Stomach (tissue), 9 donors: Measurements from ENCODE around the gene CGREF1. TPM values are rescaled to one million over a fixed set of nuclear protein-coding genes. Genes with fewer than 3 reads are reported as not detected.
A peak's percentile ranks its signal among the peaks of the same experiment; 100 is the strongest.

Experiments
- DNase-seq, 2 donors: peaks; one replicate each; pipeline versions ENCODE4 v3.0.0 to v3.0.0-alpha.2; 2013 to 2019
- H3K27ac ChIP-seq, 5 donors: fragments of 200-600 bp in 4 of 5; sonication (generic) in 4 of 5; one replicate each; pipeline ENCODE4 v1.5.1; 2013 to 2019; ENCODE audit warnings: mild to moderate bottlenecking in 1 of 5, moderate library complexity in 1 of 5
- H3K27me3 ChIP-seq, 3 donors: fragments of 200-600 bp; sonication (generic); one replicate each; pipeline ENCODE4 v1.5.1; 2017 to 2019; ENCODE audit warnings: mixed run types in 1 of 3
- H3K36me3 ChIP-seq, 4 donors: fragments of 200-600 bp; sonication (generic); 1 replicate in 3 of 4; 2 replicates in 1 of 4; pipeline ENCODE4 v1.5.1; 2016 to 2019
- H3K4me1 ChIP-seq, 4 donors: fragments of 200-600 bp; sonication (generic); one replicate each; pipeline ENCODE4 v1.5.1; 2016 to 2019
- H3K4me3 ChIP-seq, 4 donors: fragments of 200-600 bp; sonication (generic) in 3 of 4; one replicate each; pipeline ENCODE4 v1.5.1; 2016 to 2019; ENCODE audit warnings: mild to moderate bottlenecking in 1 of 4
- H3K9me3 ChIP-seq, 4 donors: fragments of 200-600 bp; sonication (generic); one replicate each; pipeline ENCODE4 v1.5.1; 2016 to 2019
- EP300 ChIP-seq: sonication (generic); formaldehyde crosslinking; IDR thresholded peaks from one replicate; pipeline ENCODE4 v1.6.1; 2017; ENCODE audit warnings: antibody characterized with exemption
- POLR2A ChIP-seq, 4 donors: fragments of 450-650 bp; IDR thresholded peaks; one replicate each; pipeline ENCODE4 v1.6.1; 2016; ENCODE audit warnings: antibody characterized with exemption in 4 of 4, control low read depth in 2 of 4, mild to moderate bottlenecking in 1 of 4, moderate library complexity in 1 of 4
- POLR2AphosphoS5 ChIP-seq, 3 donors: sonication (generic); formaldehyde crosslinking; IDR thresholded peaks; one replicate each; pipeline ENCODE4 v1.6.1; 2016; ENCODE audit warnings: antibody characterized with exemption in 3 of 3
- WGBS, 5 donors: extraction: QIAGEN DNeasy Blood & Tissue Kit in 3 of 5; methylation state at CpG; one replicate each; pipeline versions ENCODE4 v1.1.5 to v1.1.7; 2013 to 2018; 5-methylcytosine and 5-hydroxymethylcytosine counted together
- intact Hi-C: fragments of 100-400 bp; cut with DNase I; formaldehyde crosslinking; loops from one replicate; pipeline ENCODE4 v1.15.1; 2023; ENCODE audit warnings: low total_unique reads
- polyA plus RNA-seq, 3 donors: library from polyadenylated mRNA; stranded (reverse); fragments of 200-250 nt; gene quantifications; one replicate each; pipeline ENCODE4 v1.2.3, GENCODE V29; 2013
- total RNA-seq, 5 donors: library from RNA; depleted of rRNA; stranded (reverse); fragments of >200 nt; gene quantifications; one replicate each; pipeline versions ENCODE4 v1.1.0 to v1.2.3, GENCODE V29; 2014 to 2016
- TF ChIP-seq, protein P1 (sequence below), 7 experiments: fragments of 450-650 bp in 4 of 7; fragments of 200-600 bp in 3 of 7; sonication (generic) in 3 of 7; IDR thresholded peaks; one replicate each; pipeline ENCODE4 v1.5.1; 2016 to 2019; ENCODE audit warnings: antibody characterized with exemption in 7 of 7, control low read depth in 2 of 7, mild to moderate bottlenecking in 1 of 7
- donor health status: healthy with polysubstance abuse.
- donor health status: Bipolar disorder and iron deficiency.
- donor health status: healthy.

The CGREF1 gene
- total and polyA plus RNA-seq, 8 donors = 1.4 to 4.1 (median 2.5) TPM; not detected in 2

DNA sequence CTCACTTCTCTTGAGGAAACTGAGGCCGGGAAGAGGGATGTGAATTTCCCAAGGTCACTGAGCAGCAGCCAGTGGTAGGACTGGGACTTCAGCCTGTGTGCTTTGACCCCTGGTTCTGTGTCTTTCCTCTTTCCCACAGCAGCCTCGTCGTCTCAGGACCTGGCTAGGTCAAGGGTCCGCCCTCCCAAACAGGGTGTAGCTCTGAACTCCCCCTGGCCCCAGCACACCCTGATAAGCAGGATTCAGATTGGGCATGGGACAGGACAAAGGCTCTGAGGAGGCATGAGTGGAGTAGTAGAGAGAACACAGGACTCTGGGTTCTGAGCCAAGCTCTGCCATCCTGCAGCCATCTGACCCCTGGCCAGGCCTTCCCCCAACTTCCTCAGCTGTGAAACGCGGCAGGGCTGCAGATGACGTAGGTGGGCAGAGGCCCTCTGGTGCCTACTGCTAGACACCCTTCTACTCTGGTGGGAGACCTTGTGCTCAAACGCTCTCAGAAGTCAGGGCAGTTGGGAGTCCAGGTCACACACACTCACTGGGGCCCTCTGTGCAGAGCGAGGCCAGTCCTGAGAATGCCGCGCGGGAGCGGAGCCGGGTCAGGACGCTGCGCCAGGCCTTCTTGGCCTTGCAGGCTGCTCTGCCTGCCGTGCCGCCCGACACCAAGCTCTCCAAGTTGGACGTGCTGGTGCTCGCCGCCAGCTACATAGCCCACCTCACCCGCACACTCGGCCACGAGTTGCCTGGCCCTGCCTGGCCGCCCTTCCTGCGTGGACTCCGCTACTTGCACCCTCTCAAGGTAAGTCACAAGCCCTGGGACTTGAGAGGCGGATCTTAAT is 30.9 kb upstream of the CGREF1 start:
- TF ChIP-seq EP300 (no peak), POLR2A (IDR thresholded peaks at IDR 0.05) (no peak), POLR2AphosphoS5 (IDR thresholded peaks at IDR 0.05) (no peak)
- TF ChIP-seq, protein P1, sequence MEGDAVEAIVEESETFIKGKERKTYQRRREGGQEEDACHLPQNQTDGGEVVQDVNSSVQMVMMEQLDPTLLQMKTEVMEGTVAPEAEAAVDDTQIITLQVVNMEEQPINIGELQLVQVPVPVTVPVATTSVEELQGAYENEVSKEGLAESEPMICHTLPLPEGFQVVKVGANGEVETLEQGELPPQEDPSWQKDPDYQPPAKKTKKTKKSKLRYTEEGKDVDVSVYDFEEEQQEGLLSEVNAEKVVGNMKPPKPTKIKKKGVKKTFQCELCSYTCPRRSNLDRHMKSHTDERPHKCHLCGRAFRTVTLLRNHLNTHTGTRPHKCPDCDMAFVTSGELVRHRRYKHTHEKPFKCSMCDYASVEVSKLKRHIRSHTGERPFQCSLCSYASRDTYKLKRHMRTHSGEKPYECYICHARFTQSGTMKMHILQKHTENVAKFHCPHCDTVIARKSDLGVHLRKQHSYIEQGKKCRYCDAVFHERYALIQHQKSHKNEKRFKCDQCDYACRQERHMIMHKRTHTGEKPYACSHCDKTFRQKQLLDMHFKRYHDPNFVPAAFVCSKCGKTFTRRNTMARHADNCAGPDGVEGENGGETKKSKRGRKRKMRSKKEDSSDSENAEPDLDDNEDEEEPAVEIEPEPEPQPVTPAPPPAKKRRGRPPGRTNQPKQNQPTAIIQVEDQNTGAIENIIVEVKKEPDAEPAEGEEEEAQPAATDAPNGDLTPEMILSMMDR (IDR thresholded peaks at IDR 0.05) = no peak
- 85 to 95% (median 87%) methylated on average over 28 to 29 of the region's 29 CpGs for WGBS, 5 donors
- Histone ChIP-seq H3K36me3 (no peaks in the 10 kb centered on the region), H3K27me3 (peaks cover 0 to 23% (median 0%) of the 10 kb centered on the region in 3 donors), H3K4me3 (no peak overlapping the region), H3K4me1 (no peaks in the 10 kb centered on the region), H3K27ac (no peak overlapping the region), H3K9me3 (no peaks in the 10 kb centered on the region)
- no peak for DNase-seq
- intact Hi-C loops = no loop called here

DNA sequence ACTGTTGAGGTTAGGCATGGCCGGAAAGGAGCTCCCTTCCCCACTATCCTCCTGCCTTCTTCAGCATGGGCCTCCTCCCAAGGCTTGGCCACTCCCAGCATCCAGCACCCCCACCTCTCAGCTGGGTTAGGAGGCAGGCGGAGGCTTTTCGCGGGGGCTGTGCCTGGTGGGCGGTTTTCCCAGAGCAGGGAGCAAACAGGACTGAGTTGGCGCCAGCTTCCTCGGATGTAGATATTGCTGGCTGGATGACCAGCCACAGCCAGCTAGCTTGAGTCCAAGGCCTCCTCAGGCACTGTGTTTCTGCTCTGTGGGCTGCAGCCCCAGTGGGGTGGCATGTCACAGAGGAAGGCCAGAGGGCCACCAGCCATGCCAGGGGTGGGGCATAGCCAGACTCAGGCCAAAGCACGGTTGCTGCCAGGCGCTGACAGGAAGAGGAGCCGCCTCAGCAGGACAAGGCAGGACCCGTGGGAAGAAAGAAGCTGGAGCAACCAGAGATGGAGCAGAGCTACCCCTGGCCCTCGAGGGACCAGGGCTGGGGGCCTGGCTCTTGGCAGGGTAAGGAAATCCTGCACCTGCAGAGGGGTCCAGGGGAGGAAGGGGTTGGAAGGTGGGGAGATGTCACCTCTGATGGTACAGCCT is 30.0 kb upstream of the CGREF1 start, which contains the start of gene TCF23:
TCF23 (plus strand) TSS at position 204 of the 639 bp plus-strand sequence; CDS start at position 334, 130 bp downstream.
- 60 to 68% (median 65%) methylated on average over 5 to 12 of the region's 12 CpGs for WGBS, 5 donors

DNA sequence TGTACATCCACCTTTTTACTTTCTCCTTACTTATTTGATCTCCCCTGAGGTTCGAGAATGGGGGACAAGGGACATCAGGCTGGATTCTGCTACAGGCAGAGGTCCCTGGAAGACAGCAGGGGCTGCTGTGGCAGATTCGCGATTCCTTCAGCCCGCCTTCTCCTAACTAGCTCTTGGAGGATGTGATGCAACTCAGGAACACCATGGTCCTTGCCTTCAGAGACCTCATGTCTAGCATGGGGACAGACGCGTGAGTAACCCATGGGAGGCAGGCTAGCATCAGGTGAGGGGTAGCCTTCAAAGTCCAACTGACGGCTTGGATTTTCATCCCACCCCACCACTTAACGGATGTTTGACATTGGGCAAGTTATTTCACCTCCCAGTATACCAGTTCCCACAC is 29.0 kb upstream of the CGREF1 start:
- no peak for DNase-seq
- no peak overlapping the region for H3K27ac ChIP-seq
- H3K9me3 ChIP-seq = no peaks in the 10 kb centered on the region
- TF ChIP-seq, protein P1 (IDR thresholded peaks at IDR 0.05) = no peak
- no peak for TF ChIP-seq POLR2AphosphoS5 (IDR thresholded peaks at IDR 0.05)
- no peak for TF ChIP-seq EP300
- no peak for TF ChIP-seq POLR2A (IDR thresholded peaks at IDR 0.05)
- H3K36me3 ChIP-seq = no peaks in the 10 kb centered on the region
- H3K4me1 ChIP-seq = no peaks in the 10 kb centered on the region
- H3K27me3 ChIP-seq = peaks cover 0 to 23% (median 0%) of the 10 kb centered on the region in 3 donors
- 85 to 92% (median 91%) methylated on average over 8 of the region's 8 CpGs for WGBS, 5 donors
- H3K4me3 ChIP-seq = no peak overlapping the region
- intact Hi-C loops = no loop called here

More for the DNA sequence above, 30.0 kb upstream of the CGREF1 start, which contains the start of gene TCF23:
- no peaks in the 10 kb centered on the region for H3K36me3 ChIP-seq
- peaks cover 0 to 23% (median 0%) of the 10 kb centered on the region in 3 donors for H3K27me3 ChIP-seq
- no peaks in the 10 kb centered on the region for H3K9me3 ChIP-seq
- H3K27ac ChIP-seq = no peak within 1 kb of the TSS
- no peak for TF ChIP-seq POLR2AphosphoS5 (IDR thresholded peaks at IDR 0.05)
- TF ChIP-seq, protein P1 (IDR thresholded peaks at IDR 0.05) = no peak
- TF ChIP-seq EP300 = no peak
- no peaks in the 10 kb centered on the region for H3K4me1 ChIP-seq
- intact Hi-C loops = no loop called here
- peak in 1 of 2 donors; percentile 76 for DNase-seq
- H3K4me3 ChIP-seq = no peak within 1 kb of the TSS

DNA sequence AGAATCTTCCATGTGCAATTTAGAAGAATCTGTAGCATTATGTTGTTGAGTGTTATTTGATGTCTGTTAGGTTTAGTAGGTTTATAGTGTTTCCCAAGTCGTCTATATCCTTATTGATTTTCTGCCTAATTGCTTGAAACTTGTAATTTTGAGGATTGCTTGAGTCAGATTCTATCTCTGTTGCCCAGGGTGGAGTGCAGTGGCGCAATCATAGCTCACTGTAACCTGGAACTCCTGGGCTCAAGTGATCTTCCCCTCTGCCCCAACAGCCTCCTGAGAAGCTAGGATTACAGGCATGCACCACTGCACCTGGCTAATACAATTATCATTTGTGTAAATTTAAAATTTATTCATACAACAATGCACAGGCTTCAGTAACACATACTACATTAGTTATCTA is 26.8 kb upstream of the CGREF1 start:
- 72 to 90% (median 74%) methylated on average over 2 of the region's 2 CpGs for WGBS, 5 donors
- TF ChIP-seq, protein P1 (IDR thresholded peaks at IDR 0.05) = no peak
- no peak for TF ChIP-seq EP300
- no peak for TF ChIP-seq POLR2A (IDR thresholded peaks at IDR 0.05)
- no peak for TF ChIP-seq POLR2AphosphoS5 (IDR thresholded peaks at IDR 0.05)
- Histone ChIP-seq H3K4me1 (no peaks in the 10 kb centered on the region), H3K9me3 (no peaks in the 10 kb centered on the region), H3K27me3 (peaks cover 0 to 23% (median 0%) of the 10 kb centered on the region in 3 donors), H3K4me3 (no peak overlapping the region), H3K36me3 (no peaks in the 10 kb centered on the region), H3K27ac (no peak overlapping the region)
- intact Hi-C loops = no loop called here
- DNase-seq = no peak
